HG02840 (cell line): ENCODE measurements around the gene SEPTIN7.

Source experiments
- ATAC-seq: cut with Tn5 transposase; IDR thresholded peaks from one replicate; pipeline ENCODE4 v1.9.1; 2021; ENCODE audit warnings: mild to moderate bottlenecking, moderate library complexity, moderate number of reproducible peaks; ENCODE audit not compliant: unreplicated experiment, low FRiP score

The SEPTIN7 gene

DNA sequence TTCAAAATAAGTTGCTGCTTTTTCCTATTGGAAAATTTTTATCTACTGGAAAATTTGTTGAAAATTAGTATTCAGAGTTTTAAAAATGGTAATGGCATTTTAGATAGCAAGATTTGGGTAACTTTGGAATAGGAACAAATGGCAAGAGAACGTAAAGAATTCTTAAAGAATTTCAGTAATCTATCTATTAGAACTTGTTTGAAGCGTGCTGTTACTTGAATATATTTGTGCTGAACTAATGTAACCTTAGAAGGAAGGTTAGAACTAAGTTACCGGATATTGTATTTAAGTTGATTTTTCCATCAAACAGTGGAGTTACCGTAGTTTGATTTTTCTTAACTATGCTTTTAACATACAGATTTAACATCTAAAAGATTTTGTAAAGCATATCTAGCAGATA is 25.9 kb downstream of the SEPTIN7 start:
- ATAC-seq, result no peak

DNA sequence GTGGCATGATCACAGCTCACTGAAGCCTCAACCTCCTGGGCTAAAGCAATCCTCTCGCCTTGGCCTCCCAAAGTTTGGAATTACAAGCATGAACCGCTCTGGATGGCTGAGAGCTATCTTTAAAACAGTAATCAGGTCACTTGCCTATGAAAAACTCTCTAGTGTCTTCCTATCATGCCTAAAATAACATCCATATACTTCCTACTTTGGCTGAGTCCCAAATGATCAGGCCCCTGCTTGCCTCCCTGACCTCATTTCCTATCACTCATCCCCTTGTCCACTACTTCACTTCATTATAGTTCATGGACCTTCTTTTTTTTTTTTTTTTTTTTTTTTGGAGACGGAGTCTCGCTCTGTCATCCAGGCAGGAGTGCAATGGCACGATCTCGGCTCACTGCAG is 28.0 kb downstream of the SEPTIN7 start:
- no peak for ATAC-seq

DNA sequence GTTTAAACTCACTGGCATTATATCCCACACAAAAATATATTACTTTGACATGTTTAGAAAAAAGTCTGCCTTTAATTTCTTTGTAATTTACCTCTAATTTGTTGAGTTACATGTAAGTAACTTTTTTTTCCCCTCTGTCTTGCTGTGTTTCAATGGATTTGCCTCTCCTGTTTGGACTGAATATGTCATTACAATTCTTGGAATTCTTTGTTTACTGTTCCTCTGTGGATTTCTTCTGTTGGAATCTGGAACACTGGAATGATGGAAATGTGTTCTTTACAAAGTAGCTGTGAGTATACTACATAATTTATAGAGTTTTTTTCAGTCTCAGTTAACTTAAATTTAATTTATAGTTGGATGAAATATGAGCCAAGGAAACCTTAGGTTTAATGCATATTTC is 30.4 kb downstream of the SEPTIN7 start:
- ATAC-seq, result no peak

DNA sequence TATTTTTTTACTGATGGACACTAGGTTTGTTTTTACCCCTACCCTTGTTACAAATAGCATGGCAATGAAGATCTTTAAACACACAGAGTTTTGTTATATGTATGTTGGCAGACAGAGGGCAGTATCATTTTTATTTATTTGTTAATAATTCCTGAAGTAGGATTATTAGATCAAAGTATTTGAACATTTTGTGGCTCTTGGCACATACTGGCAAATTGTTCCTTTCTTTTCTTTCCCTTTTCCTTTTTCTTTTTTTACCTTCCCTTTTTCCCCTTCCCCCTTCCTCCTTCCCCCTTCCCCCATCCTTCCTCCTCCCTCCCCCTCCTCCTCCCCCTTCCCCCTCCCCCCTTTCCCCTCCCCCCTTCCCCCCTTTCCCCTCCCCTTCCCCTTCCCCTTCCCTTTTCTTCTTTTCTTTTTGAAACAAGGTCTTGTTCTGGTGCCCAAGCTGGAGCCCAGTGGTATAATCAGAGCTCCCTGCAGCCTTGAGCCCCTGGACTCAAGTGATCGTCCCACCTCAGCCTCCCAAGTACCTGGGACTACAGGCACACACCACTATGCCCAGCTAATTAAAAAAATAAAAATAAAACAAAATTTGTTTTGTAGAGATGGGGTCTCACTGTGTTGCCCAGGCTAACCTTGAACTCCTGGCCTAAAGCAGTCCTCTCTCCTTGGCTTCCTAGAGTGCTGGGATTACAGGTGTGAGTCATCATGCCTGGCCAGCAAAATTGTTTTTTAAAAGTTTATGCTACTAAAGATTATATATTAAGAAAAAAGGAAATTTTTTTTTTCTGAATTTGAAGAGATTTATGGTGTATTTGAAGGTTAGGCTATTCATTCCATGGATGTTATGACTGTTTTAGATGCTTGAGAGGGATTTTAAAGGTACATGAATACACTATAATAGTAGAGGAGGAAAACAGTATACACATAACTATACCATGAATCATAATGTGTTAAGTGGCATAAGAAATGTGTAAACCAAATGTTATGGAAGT is 39.3 kb downstream of the SEPTIN7 start:
- ATAC-seq, result no peak

DNA sequence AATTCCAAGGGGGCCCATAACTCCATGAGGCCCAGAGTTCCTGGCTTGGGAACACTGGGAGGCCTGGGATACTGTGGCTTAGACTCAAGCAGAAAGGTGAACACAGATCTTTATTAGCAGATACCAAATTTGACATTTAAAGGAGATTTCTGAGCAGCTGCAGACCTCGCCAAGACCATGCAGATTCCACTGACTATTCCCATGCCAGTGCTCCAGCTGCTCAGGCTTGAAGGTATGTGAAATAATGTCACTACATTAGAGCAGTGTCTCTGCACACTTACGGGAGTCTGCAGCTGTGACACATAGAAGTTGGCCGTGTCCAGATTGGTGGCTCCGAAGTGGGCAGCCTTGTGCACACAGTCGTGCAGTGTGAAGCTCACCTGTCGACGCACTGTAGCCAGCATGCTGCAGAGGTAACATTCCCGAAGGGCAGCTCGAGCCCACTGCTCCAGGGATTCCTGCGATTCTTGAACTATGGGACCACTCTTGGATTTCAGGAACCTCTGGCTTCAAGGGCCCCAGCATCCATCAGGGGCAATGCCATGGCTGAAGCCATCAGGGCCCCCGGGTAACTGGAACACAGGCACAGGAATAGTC is 46.1 kb downstream of the SEPTIN7 start:
- no peak for ATAC-seq

DNA sequence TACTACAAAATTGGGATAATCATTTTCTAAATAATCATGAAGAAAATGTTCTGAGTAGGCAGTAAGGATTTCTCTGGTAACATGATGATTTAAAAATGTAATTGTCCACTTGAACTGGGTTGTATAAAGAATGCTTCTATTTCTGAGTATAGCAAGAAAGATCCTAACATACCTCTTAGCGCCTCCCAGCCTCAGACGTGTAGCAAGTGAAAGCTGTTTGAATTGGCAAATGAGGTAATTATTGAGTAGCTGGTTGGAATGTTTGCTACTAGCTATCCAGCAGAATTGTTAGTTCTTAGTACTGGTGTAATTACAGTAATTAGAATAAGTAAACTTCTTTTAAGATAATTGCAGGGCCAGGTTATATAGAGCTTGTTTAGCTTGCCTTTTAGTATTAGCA is 47.9 kb downstream of the SEPTIN7 start:
- no peak for ATAC-seq

DNA sequence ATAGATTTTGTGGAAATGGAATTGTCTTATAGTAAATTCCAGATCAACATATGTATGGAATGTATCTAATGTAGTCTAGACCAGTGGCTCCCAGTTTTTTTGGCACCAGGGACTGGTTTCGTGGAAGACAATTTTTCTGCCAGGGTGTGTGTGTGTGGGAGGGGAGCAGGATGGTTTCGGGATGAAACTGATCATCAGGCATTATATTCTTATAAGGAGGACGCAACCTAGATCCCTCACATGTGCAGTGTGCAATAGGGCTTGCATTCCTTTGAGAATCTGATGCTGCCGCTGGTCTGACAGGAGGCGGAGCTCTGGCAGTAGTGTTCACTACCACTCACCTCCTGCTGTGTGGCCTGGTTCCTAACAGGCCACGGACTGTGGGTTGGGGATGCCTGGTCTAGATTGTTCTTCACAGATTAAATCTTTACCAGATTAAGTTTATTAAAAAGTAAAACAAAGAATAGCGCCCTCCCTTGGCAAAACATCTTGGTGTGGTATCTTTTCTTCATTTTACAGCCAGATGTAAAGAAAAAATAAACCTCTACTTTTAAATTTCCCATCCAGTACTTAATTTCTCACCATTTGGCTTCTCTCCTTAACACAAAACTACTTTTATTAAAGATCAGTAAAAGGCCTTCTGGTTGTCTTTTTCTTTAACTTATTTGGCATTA is 48.4 kb downstream of the SEPTIN7 start:
- ATAC-seq, result no peak

DNA sequence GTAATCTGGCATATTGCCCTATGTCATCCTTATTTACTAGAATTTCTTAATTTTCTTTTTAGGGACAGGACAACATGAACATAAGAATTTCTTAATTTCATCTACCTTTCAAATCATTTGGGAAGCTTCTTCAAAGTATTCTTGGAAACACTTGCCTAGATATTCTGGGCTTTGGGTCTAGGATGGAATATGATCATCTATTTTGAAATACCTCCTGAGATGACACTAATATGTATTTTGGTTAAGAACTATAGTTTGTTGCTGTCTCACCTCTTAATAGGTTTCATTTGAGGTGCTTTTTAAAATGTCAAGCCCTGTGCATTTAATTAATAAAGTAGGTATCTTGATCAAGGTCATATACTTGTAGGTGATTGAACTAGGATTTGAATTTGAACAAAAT is 49.1 kb downstream of the SEPTIN7 start:
- no peak for ATAC-seq
